IMR-90 (cell line): Measurements from ENCODE around the gene ST8SIA4. TPM values are rescaled to one million over a fixed set of nuclear protein-coding genes. Genes with fewer than 3 reads are reported as not detected.

ENCODE experiments used
- ATAC-seq: fragments of 200-7000 bp; cut with Tn5 transposase; 2 replicates; pipeline ENCODE4 v1.9.1; 2020; ENCODE audit warnings: low read depth, mild to moderate bottlenecking, moderate library complexity
- BruUV-seq: library from RNA; stranded (reverse); fragments of 400-500 nt; replicated peaks from 2 replicates; lab custom pipeline; 2021; lab: Mats Ljungman, UMichigan
- CTCF ChIA-PET: fragments of 300-600 bp; formaldehyde crosslinking; extraction: SDS; loops from one replicate; lab custom pipeline; 2021; ENCODE audit warnings: antibody characterized with exemption; lab: Yijun Ruan, JAX
- POLR2A ChIA-PET: fragments of 300-600 bp; sonication (Branson Sonifier 250); formaldehyde crosslinking; loops from one replicate; lab custom pipeline; 2022; ENCODE audit warnings: antibody characterized with exemption; ENCODE audit not compliant: unreplicated experiment; lab: Charles Lee
- DNase-seq: peaks from one replicate; pipeline ENCODE4 v3.0.0; 2013
- H2AFZ ChIP-seq: replicated peaks from 2 replicates; pipeline ENCODE3; 2013; ENCODE audit warnings: low read length, mild to moderate bottlenecking; ENCODE audit not compliant: poor library complexity
- H2AK5ac ChIP-seq: 2 replicates; pipeline ENCODE4 v1.6.1; 2013; ENCODE audit warnings: low read depth, low read length, inconsistent platforms
- H2AK9ac ChIP-seq: replicated peaks from 2 replicates; pipeline ENCODE3; 2013; ENCODE audit warnings: mild to moderate bottlenecking, low read depth, low read length, moderate library complexity; ENCODE audit not compliant: poor library complexity
- H2BK120ac ChIP-seq: 2 replicates; pipeline ENCODE4 v1.6.1; 2013; ENCODE audit warnings: low read depth, low read length, inconsistent platforms
- H2BK15ac ChIP-seq: 3 replicates; pipeline ENCODE4 v1.6.1; 2013; ENCODE audit warnings: low read depth, low read length, inconsistent platforms
- H2BK20ac ChIP-seq: 2 replicates; pipeline ENCODE4 v1.6.1; 2013; ENCODE audit warnings: low read depth, mild to moderate bottlenecking, inconsistent platforms, low read length, moderate library complexity
- H2BK5ac ChIP-seq: 2 replicates; pipeline ENCODE4 v1.6.1; 2013; ENCODE audit warnings: mild to moderate bottlenecking, low read depth, low read length, inconsistent platforms; ENCODE audit not compliant: poor library complexity, severe bottlenecking
- H3K14ac ChIP-seq: replicated peaks from 2 replicates; pipeline ENCODE4 v1.6.1; 2013; ENCODE audit warnings: low read depth, low read length, inconsistent platforms
- H3K18ac ChIP-seq: 2 replicates; pipeline ENCODE4 v1.6.1; 2013; ENCODE audit warnings: low read depth, low read length, control low read depth
- H3K23ac ChIP-seq: 2 replicates; pipeline ENCODE4 v1.6.1; 2013; ENCODE audit warnings: low read depth, low read length, inconsistent platforms
- H3K27ac ChIP-seq: 2 replicates; pipeline ENCODE4 v1.5.1; 2013; ENCODE audit warnings: mild to moderate bottlenecking, control low read depth, low read length; ENCODE audit not compliant: insufficient read depth
- H3K27me3 ChIP-seq: 2 replicates; pipeline ENCODE4 v1.6.1; 2013; ENCODE audit warnings: low read length; ENCODE audit not compliant: control insufficient read depth, insufficient read depth
- H3K36me3 ChIP-seq: 2 replicates; pipeline ENCODE4 v1.6.1; 2013; ENCODE audit warnings: low read length, mixed read lengths; ENCODE audit not compliant: control insufficient read depth, insufficient read depth
- H3K4ac ChIP-seq: 2 replicates; pipeline ENCODE4 v1.6.1; 2013; ENCODE audit warnings: low read depth, low read length, inconsistent platforms
- H3K4me1 ChIP-seq: 2 replicates; pipeline ENCODE4 v1.6.1; 2013; ENCODE audit warnings: low read length, mixed read lengths; ENCODE audit not compliant: control insufficient read depth, insufficient read depth
- H3K4me2 ChIP-seq: 2 replicates; pipeline ENCODE4 v1.6.1; 2013; ENCODE audit warnings: low read depth, mild to moderate bottlenecking, control low read depth, low read length, moderate library complexity
- H3K4me3 ChIP-seq: 2 replicates; pipeline ENCODE4 v1.5.1; 2013; ENCODE audit warnings: low read depth, mild to moderate bottlenecking, control low read depth, low read length, moderate library complexity; ENCODE audit not compliant: insufficient read depth
- H3K56ac ChIP-seq: 2 replicates; pipeline ENCODE4 v1.6.1; 2013; ENCODE audit warnings: low read length, inconsistent platforms; ENCODE audit not compliant: insufficient read depth; ENCODE audit errors: extremely low read depth
- H3K79me1 ChIP-seq, 2 experiments: 2 replicates each; pipeline ENCODE4 v1.6.1; 2013; ENCODE audit warnings: low read length in 2 of 2, inconsistent platforms in 1 of 2, low read depth in 1 of 2
- H3K9ac ChIP-seq: 2 replicates; pipeline ENCODE4 v1.6.1; 2013; ENCODE audit warnings: low read depth, low read length, control low read depth
- H3K9me1 ChIP-seq: 2 replicates; pipeline ENCODE4 v1.6.1; 2013; ENCODE audit warnings: low read length, inconsistent platforms; ENCODE audit not compliant: insufficient read depth
- H3K9me3 ChIP-seq: 2 replicates; pipeline ENCODE4 v1.6.1; 2013; ENCODE audit warnings: low read length; ENCODE audit not compliant: control insufficient read depth, insufficient read depth
- H4K20me1 ChIP-seq: 2 replicates; pipeline ENCODE4 v1.6.1; 2013; ENCODE audit warnings: low read length, inconsistent platforms; ENCODE audit not compliant: insufficient read depth
- H4K5ac ChIP-seq: 2 replicates; pipeline ENCODE4 v1.6.1; 2013; ENCODE audit warnings: mild to moderate bottlenecking, low read depth, low read length, control low read depth
- H4K8ac ChIP-seq, 2 experiments: 2 replicates each; pipeline ENCODE4 v1.6.1; 2013; ENCODE audit warnings: low read depth in 2 of 2, low read length in 2 of 2, control low read depth in 1 of 2, inconsistent platforms in 1 of 2
- H4K91ac ChIP-seq: 2 replicates; pipeline ENCODE4 v1.6.1; 2013; ENCODE audit warnings: low read depth, low read length, inconsistent platforms; ENCODE audit not compliant: insufficient read depth
- CHD1 ChIP-seq: IDR thresholded peaks from 2 replicates; pipeline ENCODE4 v1.6.1; 2012; ENCODE audit warnings: low read depth, low read length, improper control_type of control experiment
- CTCF ChIP-seq: conservative IDR thresholded peaks from 2 replicates; pipeline ENCODE4 v1.5.1; 2012; ENCODE audit warnings: mild to moderate bottlenecking, low read depth, low read length, improper control_type of control experiment
- MAFK ChIP-seq: IDR thresholded peaks from 2 replicates; pipeline ENCODE4 v1.6.1; 2012; ENCODE audit warnings: low read depth, low read length, improper control_type of control experiment
- MAZ ChIP-seq: IDR thresholded peaks from 2 replicates; pipeline ENCODE4 v1.6.1; 2012; ENCODE audit warnings: low read depth, mild to moderate bottlenecking, low read length, improper control_type of control experiment, moderate library complexity, borderline replicate concordance
- MXI1 ChIP-seq: IDR thresholded peaks from 2 replicates; pipeline ENCODE4 v1.6.1; 2012; ENCODE audit warnings: low read depth, mild to moderate bottlenecking, low read length, moderate library complexity, borderline replicate concordance
- RAD21 ChIP-seq: IDR thresholded peaks from 2 replicates; pipeline ENCODE4 v1.6.1; 2012; ENCODE audit warnings: low read length, improper control_type of control experiment
- SMC3 ChIP-seq: fragments of 150-350 bp; IDR thresholded peaks from 2 replicates; pipeline ENCODE4 v1.6.1; 2016; ENCODE audit warnings: low read depth, mild to moderate bottlenecking, antibody characterized with exemption, low read length, moderate library complexity
- WGBS, 2 experiments: methylation state at CpG; one replicate each; pipeline versions ENCODE4 v1.1.5 to v1.1.7; 2013; ENCODE audit warnings: missing lambda C conversion rate in 2 of 2; ENCODE audit not compliant: insufficient read length in 1 of 2; ENCODE audit errors: extremely low coverage in 2 of 2; 5-methylcytosine and 5-hydroxymethylcytosine counted together
- dilution Hi-C: fragments of 300-500 bp; cut with HindIII; formaldehyde crosslinking; loops from one replicate; pipeline ENCODE4 v1.14.3; 2018; ENCODE audit warnings: low sequenced_read_pairs; ENCODE audit not compliant: unreplicated experiment
- in situ Hi-C: fragments of 300-500 bp; cut with MboI; formaldehyde crosslinking; loops from 3 replicates; pipeline ENCODE4 v1.14.3; 2019; ENCODE audit warnings: low sequenced_read_pairs, inconsistent platforms, mixed read lengths
- intact Hi-C: fragments of 100-400 bp; cut with micrococcal nuclease; formaldehyde crosslinking; loops from 2 replicates; pipeline ENCODE4 v1.10.0; 2022
- polyA plus RNA-seq, 3 experiments: library from polyadenylated mRNA; depleted of rRNA; stranded (reverse); fragments of >200 nt; gene quantifications; 2 replicates each; pipeline ENCODE4 v1.2.3, GENCODE V29; 2012; ENCODE audit warnings: low replicate concordance in 1 of 3
- total RNA-seq: library from RNA; depleted of rRNA; stranded (reverse); fragments of >200 nt; gene quantifications from 2 replicates; pipeline ENCODE4 v1.2.3, GENCODE V29; 2012

ST8SIA4 gene
- total and polyA plus RNA-seq, 2 of the 4 experiments (the other 2 are of a cell fraction) = 0.02 to 0.18 TPM

GRCh38 chr5:100890461-100891008 is 12.5 kb downstream of the ST8SIA4 start:
- dilution Hi-C loops = no loop called here
- WGBS, 2 experiments = no CpG with 5 or more reads among the region's 3 CpGs
- in situ Hi-C loops = no loop called here
- Histone ChIP-seq H3K23ac (no peak overlapping the region), H3K36me3 (no peaks in the 10 kb centered on the region), H2BK5ac (no peak overlapping the region), H2BK120ac (no peak overlapping the region), H3K4ac (no peak overlapping the region), H3K9me1 (no peaks in the 10 kb centered on the region), H4K20me1 (no peaks in the 10 kb centered on the region), H3K18ac (no peak overlapping the region), H3K27me3 (no peaks in the 10 kb centered on the region), H3K79me1 (no peaks in the 10 kb centered on the region), H2BK15ac (no peak overlapping the region), H2AK5ac (no peak overlapping the region), H3K4me2 (no peak overlapping the region), H3K4me3 (no peak overlapping the region), H3K9ac (no peak overlapping the region), H2AK9ac (no peak overlapping the region), H3K27ac (no peak overlapping the region), H3K4me1 (no peaks in the 10 kb centered on the region), H4K5ac (no peak overlapping the region), H4K8ac (no peak overlapping the region), H3K56ac (no peak overlapping the region), H2AFZ (no peak overlapping the region), H4K91ac (no peak overlapping the region), H3K14ac (no peak overlapping the region), H3K9me3 (no peaks in the 10 kb centered on the region), H2BK20ac (no peak overlapping the region)
- POLR2A ChIA-PET = no interaction called here
- no TSS peak for BruUV-seq
- intact Hi-C loops = loop anchor here (5.0 kb wide), 1 partner anchor 263 kb away; no protein-coding TSS in a partner anchor
- DNase-seq (no peak), ATAC-seq (no peak)
- CTCF ChIA-PET = no interaction called here
- TF ChIP-seq RAD21 (no peak), MXI1 (no peak), CTCF (no peak), CHD1 (no peak), MAZ (no peak), MAFK (no peak), SMC3 (no peak)
